Stimulated activated CD8-positive, alpha-beta memory T cell treated with anti-CD3 and anti-CD28 coated beads, Interleukin-4, amount 100 ng/mL, for 24 hours (primary cell): ENCODE data around the gene STAP2.
"Not testable (repeated sequence)": the region's sequence is repeated elsewhere in the genome, so short reads cannot be mapped to it uniquely, and the experiment has no call there.

Source experiments
- DNase-seq: peaks from one replicate; pipeline ENCODE4 v3.0.0-alpha.2; 2020; ENCODE audit warnings: low read depth

The STAP2 gene

DNA sequence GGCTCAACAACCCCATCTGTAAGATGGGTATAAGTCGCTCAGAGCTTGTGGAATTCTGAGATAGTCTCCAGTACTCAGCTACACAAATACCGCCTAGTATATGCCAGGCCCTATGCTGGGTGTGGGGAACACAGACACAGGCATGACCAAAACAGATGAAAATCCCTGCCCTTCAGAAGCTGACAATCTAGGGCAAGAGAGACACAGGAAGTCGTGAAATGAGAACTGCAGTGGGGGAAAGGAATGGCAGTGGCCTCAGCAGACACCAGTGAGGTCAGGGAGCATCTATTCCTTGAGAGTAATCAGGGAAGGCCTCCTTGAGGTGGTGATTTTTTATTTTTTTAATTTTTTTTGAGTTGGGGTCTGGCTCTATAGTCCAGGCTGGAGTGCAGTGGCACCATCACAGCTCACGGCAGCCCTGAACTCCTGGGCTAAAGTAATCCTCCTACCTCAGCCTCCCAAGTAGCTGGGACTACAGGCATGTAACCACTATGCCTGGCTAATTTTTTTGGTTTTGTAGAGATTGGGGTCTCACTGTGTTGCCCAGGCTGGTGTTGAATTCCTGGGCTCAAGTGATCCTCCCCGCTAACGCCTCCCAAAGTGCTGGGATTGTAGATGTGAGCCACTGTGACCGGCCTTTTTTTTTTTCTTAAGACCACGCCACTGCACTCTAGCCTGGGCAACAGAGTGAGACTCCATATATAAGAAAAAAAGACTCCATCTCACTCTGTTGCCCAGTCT is 39.6 kb downstream of the STAP2 start:
- DNase-seq: no peak

DNA sequence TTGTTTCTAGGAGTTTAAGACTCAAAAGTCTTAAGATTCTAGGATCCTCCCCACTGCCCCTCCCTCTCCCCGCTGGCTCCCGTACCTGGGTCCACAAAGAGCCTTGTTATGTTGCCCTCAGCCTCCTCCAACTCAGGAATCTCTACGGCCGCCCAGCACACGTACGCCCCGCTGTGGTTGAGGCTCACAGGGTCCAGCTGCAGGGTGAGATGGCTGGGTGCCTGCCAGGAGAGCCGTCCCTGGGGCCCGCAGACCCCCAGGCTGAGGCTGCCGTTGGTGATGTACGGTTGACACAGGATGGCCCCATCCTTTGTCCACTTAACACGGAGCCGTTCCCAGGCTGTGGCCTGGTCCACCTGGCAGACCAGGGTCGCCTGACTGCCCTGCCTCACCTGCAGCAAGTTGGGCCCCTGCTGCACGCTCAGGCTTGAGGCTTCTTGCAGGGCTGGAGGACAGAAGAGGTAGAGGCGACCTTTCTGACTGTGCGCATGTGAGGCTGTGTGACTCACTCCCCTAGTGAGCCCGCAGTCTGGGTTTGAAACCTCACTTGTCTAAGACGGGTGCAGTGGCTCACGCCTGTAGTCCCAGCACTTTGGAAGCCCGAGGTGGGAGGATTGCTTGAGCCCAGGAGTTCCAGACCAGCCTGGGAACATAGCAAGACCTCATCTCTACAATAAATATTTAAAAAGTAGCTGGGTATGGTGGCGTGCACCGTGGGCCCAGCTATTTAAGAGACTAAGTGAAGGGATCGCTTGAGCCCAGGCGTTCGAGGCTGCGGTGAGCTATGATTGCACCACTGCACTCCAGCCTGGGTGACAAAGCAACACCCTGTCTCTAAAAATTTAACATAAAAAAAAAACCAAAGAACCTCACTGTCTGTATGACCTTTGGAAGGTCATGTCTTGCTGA is 40.5 kb downstream of the STAP2 start:
- DNase-seq: peak; percentile 20

GRCh38 chr19:4295972-4296771 is 42.5 kb downstream of the STAP2 start:
- no peak for DNase-seq

GRCh38 chr19:4294389-4294788 is 44.2 kb downstream of the STAP2 start:
- DNase-seq: no peak

- no peak for DNase-seq
Observed at GRCh38 chr19:4292515-4292914, 46.1 kb downstream of the STAP2 start.

GRCh38 chr19:4291184-4291732 is 47.4 kb downstream of the STAP2 start:
- no peak for DNase-seq

DNA sequence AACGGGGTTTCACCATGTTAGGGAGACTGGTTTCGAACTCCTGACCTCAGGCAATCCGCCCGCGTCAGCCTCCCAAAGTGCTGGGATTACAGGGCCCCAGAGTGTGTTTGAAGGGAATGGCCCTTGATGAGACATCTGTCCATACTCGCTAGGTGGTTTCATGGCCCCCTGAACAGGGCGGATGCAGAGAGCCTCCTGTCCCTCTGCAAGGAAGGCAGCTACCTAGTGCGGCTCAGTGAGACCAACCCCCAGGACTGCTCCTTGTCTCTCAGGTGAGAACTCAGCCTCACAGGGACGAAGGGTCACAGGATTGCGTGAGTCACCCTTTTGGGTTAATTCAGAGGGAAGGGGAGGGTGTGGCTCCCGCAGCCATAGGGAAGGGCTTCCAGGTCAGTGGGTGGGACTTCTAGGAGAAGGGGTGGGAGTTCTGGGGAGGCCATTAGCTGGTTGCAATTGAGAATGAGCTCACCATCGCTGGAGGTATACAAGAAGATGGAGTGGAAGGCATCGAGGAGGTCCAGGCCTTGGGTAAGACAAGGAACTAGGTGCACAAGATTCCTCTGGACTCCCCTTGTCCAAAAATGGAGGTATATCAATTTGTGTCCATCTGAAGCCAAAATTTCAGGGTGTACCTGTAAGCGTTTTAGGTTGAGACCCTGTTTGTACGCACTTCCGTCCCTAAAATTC is 50.4 kb downstream of the STAP2 start:
- no peak for DNase-seq

DNA sequence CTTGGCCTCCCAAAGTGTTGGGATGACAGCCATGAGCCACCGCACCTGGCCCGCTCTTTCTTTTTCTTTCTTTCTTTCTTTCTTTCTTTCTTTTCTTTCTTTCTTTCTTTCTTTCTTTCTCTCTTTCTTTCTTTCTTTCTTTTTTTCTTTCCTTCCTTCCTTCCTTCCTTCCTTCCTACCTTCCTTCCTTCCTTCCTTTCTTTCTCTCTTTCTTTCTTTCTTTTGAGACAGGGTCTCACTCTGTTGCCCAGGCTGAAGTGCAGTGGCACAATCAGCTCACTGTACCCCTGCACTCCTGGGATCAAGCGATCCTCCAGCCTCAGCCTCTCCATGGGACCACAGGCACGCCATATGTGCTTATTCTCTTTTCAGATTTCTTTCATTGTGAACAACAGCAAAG is 52.5 kb downstream of the STAP2 start:
- not testable (repeated sequence) for DNase-seq

DNA sequence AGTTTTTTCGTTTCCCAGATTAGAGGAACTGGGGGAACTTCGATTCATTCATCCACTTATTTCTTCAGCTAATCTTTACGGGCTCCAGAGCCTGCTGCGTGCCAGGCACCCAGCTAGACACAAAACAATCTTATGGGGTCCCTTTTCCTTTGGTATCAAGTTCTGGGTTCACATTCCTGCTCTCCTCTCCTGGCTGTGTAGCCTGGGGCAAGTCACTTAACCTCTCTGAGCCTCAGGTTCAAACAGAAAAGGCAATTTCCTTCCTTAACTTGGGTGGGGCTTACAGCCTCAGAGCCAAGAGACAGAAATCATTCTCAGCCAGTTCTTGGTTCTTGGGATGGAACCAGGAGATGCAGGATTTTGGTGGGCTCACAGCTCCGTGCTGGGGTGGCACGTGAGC is 53.7 kb downstream of the STAP2 start:
- DNase-seq: no peak

- no peak for DNase-seq
Observed at GRCh38 chr19:4284176-4284958, 54.3 kb downstream of the STAP2 start.

GRCh38 chr19:4279530-4280422 is 58.9 kb downstream of the STAP2 start:
- DNase-seq: no peak

DNA sequence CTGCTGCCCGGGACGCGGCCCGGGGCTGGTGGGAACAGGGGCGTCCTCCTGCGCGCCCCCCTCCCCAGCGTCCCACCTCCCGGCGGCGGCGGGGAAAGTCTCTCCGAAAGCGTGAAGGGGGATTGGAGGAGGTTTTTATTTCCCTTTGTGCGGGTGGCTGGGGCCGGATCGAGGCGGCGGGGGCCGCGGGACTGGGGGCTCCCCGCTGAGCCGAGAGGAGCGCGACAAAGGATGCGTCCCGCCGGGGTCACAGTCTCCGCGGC is 59.4 kb downstream of the STAP2 start:
- no peak for DNase-seq

DNA sequence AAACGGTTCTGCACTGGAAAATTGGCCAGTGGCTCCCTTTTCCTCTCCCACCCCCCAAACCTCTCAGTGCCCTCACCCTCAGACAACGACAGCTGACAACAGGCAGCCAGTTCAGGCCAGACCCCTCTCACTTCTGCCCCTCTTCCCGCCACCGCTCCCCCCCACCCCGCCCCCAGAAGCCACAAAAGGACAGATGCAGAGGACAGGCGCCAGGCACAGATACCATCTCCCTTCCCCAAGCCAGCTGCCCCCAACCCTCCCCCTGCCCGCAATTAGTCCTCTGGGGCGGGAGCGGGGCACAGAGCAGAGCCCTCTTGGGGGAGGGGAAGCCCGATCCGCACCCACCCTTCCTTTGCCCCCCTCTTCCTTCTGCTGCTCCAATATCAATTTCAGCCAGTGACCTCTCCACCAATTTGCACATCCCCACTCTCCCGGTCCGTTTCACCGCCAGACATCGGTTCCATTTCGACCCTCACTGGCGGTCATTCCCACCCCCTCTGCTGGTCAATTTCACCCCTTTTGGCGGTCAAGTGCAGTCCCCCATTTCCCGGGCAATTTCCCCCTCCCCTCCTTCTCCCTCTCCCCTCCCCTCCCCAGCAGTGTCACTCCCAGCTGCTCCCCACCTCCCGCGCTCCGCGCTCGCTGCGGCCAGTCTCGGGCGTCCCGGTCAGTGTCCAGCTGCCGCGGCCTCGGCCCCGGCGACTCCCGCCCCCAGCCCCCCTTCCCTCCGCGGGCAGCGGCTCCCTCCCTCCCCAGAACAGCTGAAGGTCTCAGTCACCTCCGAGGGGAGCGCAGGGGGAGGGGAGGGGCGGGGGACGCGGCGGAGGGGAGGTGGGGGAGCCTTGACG is 60.0 kb downstream of the STAP2 start, which contains the start of gene SHD:
SHD (plus strand) TSS at position 848 of the 848 bp plus-strand sequence. CDS start 798 bp downstream, outside the sequence.
- DNase-seq: no peak

DNA sequence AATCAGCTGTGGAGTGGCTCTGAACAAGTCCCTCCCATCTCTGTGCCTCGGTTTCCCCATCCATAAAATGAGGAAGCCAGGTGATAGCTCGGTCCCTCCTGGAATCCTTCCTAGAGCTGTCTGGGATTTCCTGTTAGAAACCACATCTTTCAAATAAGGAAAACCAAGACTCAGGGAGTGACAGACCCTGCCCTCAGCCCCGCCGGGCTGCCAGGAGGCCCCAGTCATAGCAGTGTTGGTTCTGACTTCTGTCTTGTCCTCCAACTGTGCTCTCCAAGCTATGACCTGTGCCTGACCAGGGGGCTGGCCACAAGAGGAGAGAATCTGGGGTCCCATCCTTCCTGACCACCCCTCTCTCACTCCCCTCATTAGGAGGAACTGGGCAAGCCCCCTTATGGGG is 60.6 kb downstream of the STAP2 start:
- DNase-seq: no peak

GRCh38 chr19:4277191-4277696 is 61.4 kb downstream of the STAP2 start:
- no peak for DNase-seq

DNA sequence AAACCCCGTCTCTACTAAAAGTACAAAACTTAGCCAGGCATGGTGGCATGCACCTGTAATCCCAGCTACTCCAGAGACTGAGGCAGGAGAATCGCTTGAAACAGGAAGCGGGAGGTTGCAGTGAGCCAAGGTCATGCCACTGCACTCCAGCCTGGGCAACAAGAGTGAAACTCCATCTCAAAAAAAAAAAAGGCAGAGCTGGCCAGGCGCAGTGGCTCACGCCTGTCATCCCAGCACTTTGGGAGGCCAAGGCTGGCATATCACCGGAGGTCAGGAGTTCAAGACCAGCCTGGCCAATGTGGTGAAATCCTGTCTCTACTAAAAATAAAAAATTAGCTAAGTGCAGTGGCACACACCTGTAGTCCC is 64.3 kb downstream of the STAP2 start:
- not testable (repeated sequence) for DNase-seq
